GM12878 (cell line): ENCODE data around the gene EHBP1L1. TPM values are rescaled to one million over a fixed set of nuclear protein-coding genes. Genes with fewer than 3 reads are reported as not detected.

ENCODE experiments used
- ATAC-seq: fragments of 200-7000 bp; cut with Tn5 transposase; 3 replicates; pipeline ENCODE4 v1.9.1; 2020; ENCODE audit warnings: mild to moderate bottlenecking, moderate library complexity
- BruUV-seq: library from RNA; stranded (reverse); fragments of 400-500 nt; replicated peaks from 2 replicates; lab custom pipeline; 2021; lab: Mats Ljungman, UMichigan
- CTCF ChIA-PET: fragments of 300-600 bp; sonication (Branson Sonifier 250); formaldehyde crosslinking; extraction: SDS; loops from one replicate; lab custom pipeline; 2021; ENCODE audit warnings: inconsistent platforms; lab: Yijun Ruan, JAX
- POLR2A ChIA-PET: fragments of 350-600 bp; formaldehyde crosslinking; extraction: SDS; loops from one replicate; lab custom pipeline; 2021; ENCODE audit warnings: inconsistent platforms; lab: Charles Lee
- RAD21 ChIA-PET: fragments of 300-600 bp; sonication (Branson Sonifier 250); formaldehyde crosslinking; loops from one replicate; lab custom pipeline; 2023; ENCODE audit warnings: antibody characterized with exemption; ENCODE audit not compliant: unreplicated experiment; lab: Charles Lee
- SMC1A ChIA-PET: fragments of 300-600 bp; sonication (Branson Sonifier 250); formaldehyde crosslinking; loops from one replicate; lab custom pipeline; 2023; ENCODE audit not compliant: unreplicated experiment, uncharacterized antibody; lab: Charles Lee
- DNase-seq: peaks from one replicate; pipeline ENCODE4 v3.0.0-alpha.2; 2011; ENCODE audit warnings: low read depth, low spot score
- FAIRE-seq: peaks from 3 replicates; lab custom pipeline; 2011; peaks lifted over from hg19 to GRCh38; lab: Jason Lieb, UNC
- H2AFZ ChIP-seq: 2 replicates; pipeline ENCODE4 v1.6.0; 2011; ENCODE audit warnings: low read depth, low read length, control low read depth; ENCODE audit not compliant: control insufficient read depth
- H3K27ac ChIP-seq: 2 replicates; pipeline ENCODE4 v1.5.1; 2011; ENCODE audit warnings: control low read depth; ENCODE audit not compliant: control insufficient read depth, insufficient read depth
- H3K27me3 ChIP-seq, 2 experiments: replicated peaks in 1 of 2; 2 replicates each; pipeline versions ENCODE4 v1.6.0 to v1.6.1; 2011; ENCODE audit warnings: low read length in 1 of 2; ENCODE audit not compliant: control insufficient read depth in 2 of 2, insufficient read depth in 2 of 2
- H3K36me3 ChIP-seq, 2 experiments: 2 replicates each; pipeline ENCODE4 v1.5.1; 2011; ENCODE audit warnings: low read length in 1 of 2; ENCODE audit not compliant: control insufficient read depth in 2 of 2, insufficient read depth in 2 of 2
- H3K4me1 ChIP-seq: 2 replicates; pipeline ENCODE4 v1.6.1; 2011; ENCODE audit warnings: mild to moderate bottlenecking, low read length, moderate library complexity, mixed read lengths; ENCODE audit not compliant: control insufficient read depth, insufficient read depth
- H3K4me2 ChIP-seq: 2 replicates; pipeline ENCODE4 v1.6.0; 2011; ENCODE audit warnings: control low read depth; ENCODE audit not compliant: control insufficient read depth, insufficient read depth
- H3K4me3 ChIP-seq: fragments of 200-600 bp; sonication (generic); 2 replicates; pipeline ENCODE4 v1.5.1; 2016
- H3K79me2 ChIP-seq: 2 replicates; pipeline ENCODE4 v1.6.0; 2011; ENCODE audit warnings: low read length; ENCODE audit not compliant: control insufficient read depth, insufficient read depth
- H3K9ac ChIP-seq: 2 replicates; pipeline ENCODE4 v1.8.0; 2011; ENCODE audit warnings: low read length, control low read depth, mixed read lengths; ENCODE audit not compliant: control insufficient read depth, insufficient read depth
- H3K9me3 ChIP-seq: replicated peaks from 3 replicates; pipeline ENCODE4 v1.5.1; 2011; ENCODE audit warnings: mild to moderate bottlenecking, low read length; ENCODE audit not compliant: control insufficient read depth, insufficient read depth
- H4K20me1 ChIP-seq: 2 replicates; pipeline ENCODE4 v1.6.0; 2011; ENCODE audit not compliant: control insufficient read depth, insufficient read depth
- CTCF ChIP-seq, 3 experiments: IDR thresholded peaks in 2 of 3; conservative IDR thresholded peaks in 1 of 3; 2 replicates each; pipeline ENCODE4 v1.5.1; 2011; ENCODE audit warnings: low read depth in 3 of 3, low read length in 3 of 3, mild to moderate bottlenecking in 3 of 3, control low read depth in 2 of 3, moderate library complexity in 2 of 3, inconsistent platforms in 1 of 3, mixed read lengths in 1 of 3; ENCODE audit not compliant: control insufficient read depth in 2 of 3, insufficient read depth in 1 of 3; ENCODE audit errors: extremely low read depth in 1 of 3
- GATAD2B ChIP-seq: fragments of 450-650 bp; conservative IDR thresholded peaks from 2 replicates; pipeline ENCODE4 v1.6.1; 2017; ENCODE audit warnings: low read depth, mild to moderate bottlenecking, moderate library complexity
- KLF5 ChIP-seq: fragments of 450-650 bp; IDR thresholded peaks from 2 replicates; pipeline ENCODE4 v1.6.1; 2014; ENCODE audit warnings: mild to moderate bottlenecking; ENCODE audit not compliant: partially characterized antibody
- MXI1 ChIP-seq: fragments of 150-350 bp; IDR thresholded peaks from 2 replicates; pipeline ENCODE4 v1.6.1; 2011; ENCODE audit warnings: low read depth, mild to moderate bottlenecking, inconsistent platforms, low read length, improper control_type of control experiment
- PAX5 ChIP-seq: IDR thresholded peaks from 2 replicates; pipeline ENCODE4 v1.6.1; 2011; ENCODE audit warnings: low read depth, low read length, borderline replicate concordance
- PAX8 ChIP-seq: fragments of 450-650 bp; IDR thresholded peaks from 2 replicates; pipeline ENCODE4 v1.6.1; 2017; ENCODE audit warnings: mild to moderate bottlenecking, moderate library complexity
- SIN3A ChIP-seq: IDR thresholded peaks from 2 replicates; pipeline ENCODE4 v1.6.1; 2012; ENCODE audit warnings: low read depth, low read length, improper control_type of control experiment
- SUZ12 ChIP-seq: fragments of 200-600 bp; sonication (generic); IDR thresholded peaks from one replicate; pipeline ENCODE4 v1.6.1; 2018; ENCODE audit warnings: antibody characterized with exemption, mild to moderate bottlenecking; ENCODE audit not compliant: unreplicated experiment
- WRNIP1 ChIP-seq: IDR thresholded peaks from 2 replicates; pipeline ENCODE4 v1.6.1; 2011; ENCODE audit warnings: low read depth, low read length, improper control_type of control experiment, borderline replicate concordance
- ZNF384 ChIP-seq: IDR thresholded peaks from 2 replicates; pipeline ENCODE4 v1.6.1; 2012; ENCODE audit warnings: low read depth, mild to moderate bottlenecking, low read length, improper control_type of control experiment, borderline replicate concordance
- WGBS: methylation state at CpG from one replicate; pipeline ENCODE4 v1.1.6; 2016; ENCODE audit warnings: low lambda C conversion rate; ENCODE audit not compliant: insufficient replicate concordance, insufficient coverage; ENCODE audit errors: missing lambda C conversion rate; 5-methylcytosine and 5-hydroxymethylcytosine counted together
- in situ Hi-C: fragments of 300-500 bp; cut with MboI; formaldehyde crosslinking; loops from 9 replicates; pipeline ENCODE4 v1.14.3; 2018; ENCODE audit warnings: mixed read lengths
- intact Hi-C: fragments of 100-400 bp; cut with micrococcal nuclease; formaldehyde crosslinking; loops from one replicate; pipeline ENCODE4 v1.14.2; 2022; ENCODE audit not compliant: unreplicated experiment
- polyA plus RNA-seq, 11 experiments: library from polyadenylated mRNA; depleted of rRNA in 4 of 11; unstranded in 6 of 11; stranded (reverse) in 5 of 11; fragments of >200 nt; fragmentation: Nextera tagmentation in 4 of 11; fragmentation: Illumina TruSeq in 1 of 11; extraction: Ambion mirVana in 4 of 11; extraction: Trizol in 1 of 11; gene quantifications; 1 replicate in 1 of 11; 2 replicates in 10 of 11; pipeline versions ENCODE4 v1.2.1 to v1.2.3, GENCODE V29; 2011 to 2016; ENCODE audit warnings: inconsistent platforms in 2 of 11, missing spikeins in 2 of 11, low read depth in 1 of 11
- total RNA-seq, 4 experiments: library from RNA; depleted of rRNA in 3 of 4; stranded (reverse); fragments of >200 nt in 3 of 4; fragmentation: Illumina TruSeq in 1 of 4; extraction: Trizol in 1 of 4; gene quantifications; 2 replicates each; pipeline versions ENCODE4 v1.2.1 to v1.2.3, GENCODE V29; 2013 to 2021
- TF ChIP-seq, protein P1 (sequence below): IDR thresholded peaks from 2 replicates; pipeline ENCODE4 v1.6.1; 2012; ENCODE audit warnings: improper control_type of control experiment, low read depth, low read length; ENCODE audit not compliant: insufficient replicate concordance

EHBP1L1 gene
- total and polyA plus RNA-seq, 10 of the 15 experiments (the other 5 are each of a cell fraction or from before 2014, with no cell fraction given), result 0.06 to 99.4 (median 32.7) TPM

DNA sequence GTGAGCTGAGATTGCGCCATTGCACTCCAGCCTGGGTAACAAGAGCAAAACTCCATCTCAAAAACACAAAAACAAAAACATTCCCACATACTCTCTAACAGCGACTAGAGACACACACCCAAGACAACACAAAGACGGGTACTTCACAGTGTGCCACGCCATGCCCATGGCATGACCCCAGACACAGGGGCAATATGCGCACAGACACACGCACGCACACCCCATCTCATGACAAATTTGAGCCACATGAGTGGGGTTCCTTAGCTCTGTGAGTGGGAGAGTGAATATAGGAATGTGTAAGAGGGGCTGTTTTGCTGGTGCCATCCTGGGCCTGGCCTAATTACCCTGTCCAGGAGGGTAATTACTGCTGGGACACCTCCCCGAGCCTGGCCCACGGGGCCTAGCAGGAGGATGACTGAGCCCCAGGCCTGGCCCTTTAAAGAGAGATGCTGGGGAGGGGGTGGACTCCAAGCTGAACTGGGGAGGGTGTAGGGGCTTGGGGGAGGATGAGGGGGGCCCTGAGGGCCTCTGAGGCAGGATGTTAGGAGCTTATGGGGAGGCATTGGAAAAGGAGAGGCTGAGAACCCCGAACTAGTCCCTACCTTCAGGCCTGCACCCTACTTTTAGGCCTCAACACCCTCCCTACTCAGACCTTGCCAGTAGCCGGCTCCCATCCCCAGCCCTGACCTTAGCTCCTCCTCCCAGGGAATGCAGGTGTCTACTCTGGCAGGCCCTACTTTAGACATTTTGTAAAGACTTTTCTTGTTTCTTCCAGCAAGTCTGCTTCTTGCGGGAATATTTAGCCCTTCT is 19.2 kb upstream of the EHBP1L1 start:
- no peak for FAIRE-seq
- BruUV-seq, result no TSS peak

More for the DNA sequence above, 19.2 kb upstream of the EHBP1L1 start:
- no peaks in the 10 kb centered on the region for H3K9me3 ChIP-seq
- ChIA-PET RAD21 (interaction anchor here (1.1 kb wide), 1 partner anchor 16 kb away, joined by 3 read pairs; no protein-coding TSS in a partner anchor), CTCF (no interaction called here), SMC1A (interaction anchor here (0.6 to 1.1 kb wide), 2 partner anchors 10 to 333 kb away, joined by 3 read pairs; no protein-coding TSS in a partner anchor), POLR2A (interaction anchor here (0.9 kb wide), 1 partner anchor 38 kb away, joined by 4 read pairs; no protein-coding TSS in a partner anchor)
- H3K9ac ChIP-seq, result no peak overlapping the region; the same call in 1 of the 2 replicates
- H3K36me3 ChIP-seq, result no peaks in the 10 kb centered on the region
- H3K4me3 ChIP-seq, result no peak overlapping the region
- H3K27ac ChIP-seq, result no peak overlapping the region
- H3K4me2 ChIP-seq, result no peak overlapping the region
- intact Hi-C loops, result no loop called here
- in situ Hi-C loops, result no loop called here
- WGBS, result 80% methylated on average over 12 of the region's 12 CpGs
- no peak overlapping the region for H2AFZ ChIP-seq
- no peaks in the 10 kb centered on the region; a peak in 2 of 4 replicates for H3K27me3 ChIP-seq
- no peaks in the 10 kb centered on the region for H4K20me1 ChIP-seq
- ATAC-seq (no peak), DNase-seq (no peak)
- 0 out of 2 replicates have a peak, but pooled peaks cover 2% of the 10 kb centered on the region for H3K4me1 ChIP-seq
- no peaks in the 10 kb centered on the region for H3K79me2 ChIP-seq
- TF ChIP-seq, protein P1, sequence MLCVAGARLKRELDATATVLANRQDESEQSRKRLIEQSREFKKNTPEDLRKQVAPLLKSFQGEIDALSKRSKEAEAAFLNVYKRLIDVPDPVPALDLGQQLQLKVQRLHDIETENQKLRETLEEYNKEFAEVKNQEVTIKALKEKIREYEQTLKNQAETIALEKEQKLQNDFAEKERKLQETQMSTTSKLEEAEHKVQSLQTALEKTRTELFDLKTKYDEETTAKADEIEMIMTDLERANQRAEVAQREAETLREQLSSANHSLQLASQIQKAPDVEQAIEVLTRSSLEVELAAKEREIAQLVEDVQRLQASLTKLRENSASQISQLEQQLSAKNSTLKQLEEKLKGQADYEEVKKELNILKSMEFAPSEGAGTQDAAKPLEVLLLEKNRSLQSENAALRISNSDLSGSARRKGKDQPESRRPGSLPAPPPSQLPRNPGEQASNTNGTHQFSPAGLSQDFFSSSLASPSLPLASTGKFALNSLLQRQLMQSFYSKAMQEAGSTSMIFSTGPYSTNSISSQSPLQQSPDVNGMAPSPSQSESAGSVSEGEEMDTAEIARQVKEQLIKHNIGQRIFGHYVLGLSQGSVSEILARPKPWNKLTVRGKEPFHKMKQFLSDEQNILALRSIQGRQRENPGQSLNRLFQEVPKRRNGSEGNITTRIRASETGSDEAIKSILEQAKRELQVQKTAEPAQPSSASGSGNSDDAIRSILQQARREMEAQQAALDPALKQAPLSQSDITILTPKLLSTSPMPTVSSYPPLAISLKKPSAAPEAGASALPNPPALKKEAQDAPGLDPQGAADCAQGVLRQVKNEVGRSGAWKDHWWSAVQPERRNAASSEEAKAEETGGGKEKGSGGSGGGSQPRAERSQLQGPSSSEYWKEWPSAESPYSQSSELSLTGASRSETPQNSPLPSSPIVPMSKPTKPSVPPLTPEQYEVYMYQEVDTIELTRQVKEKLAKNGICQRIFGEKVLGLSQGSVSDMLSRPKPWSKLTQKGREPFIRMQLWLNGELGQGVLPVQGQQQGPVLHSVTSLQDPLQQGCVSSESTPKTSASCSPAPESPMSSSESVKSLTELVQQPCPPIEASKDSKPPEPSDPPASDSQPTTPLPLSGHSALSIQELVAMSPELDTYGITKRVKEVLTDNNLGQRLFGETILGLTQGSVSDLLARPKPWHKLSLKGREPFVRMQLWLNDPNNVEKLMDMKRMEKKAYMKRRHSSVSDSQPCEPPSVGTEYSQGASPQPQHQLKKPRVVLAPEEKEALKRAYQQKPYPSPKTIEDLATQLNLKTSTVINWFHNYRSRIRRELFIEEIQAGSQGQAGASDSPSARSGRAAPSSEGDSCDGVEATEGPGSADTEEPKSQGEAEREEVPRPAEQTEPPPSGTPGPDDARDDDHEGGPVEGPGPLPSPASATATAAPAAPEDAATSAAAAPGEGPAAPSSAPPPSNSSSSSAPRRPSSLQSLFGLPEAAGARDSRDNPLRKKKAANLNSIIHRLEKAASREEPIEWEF, result no peak
- TF ChIP-seq ZNF384 (no peak), MXI1 (no peak), PAX8 (no peak), SIN3A (no peak), WRNIP1 (no peak), SUZ12 (no peak), PAX5 (no peak), KLF5 (no peak), GATAD2B (no peak), CTCF (IDR thresholded peaks at IDR 0.05 in 2 of 3, conservative IDR thresholded peaks at IDR 0.05 in 1 of 3; ENCODE audit: control insufficient read depth in 2 of 3, extremely low read depth in 1 of 3, insufficient read depth in 1 of 3, low read depth in 3 of 3, low read length in 3 of 3) (no peak)
- TF ChIP-seq, all 136 proteins: peak for 0
